ENCODE data around the gene KLHDC9.

- TF ChIP-seq BHLHE40 (IDR thresholded peaks at IDR 0.05; ENCODE audit: low read length) (no peak), KLF10 (CRISPR knock-in tag; IDR thresholded peaks at IDR 0.05) (no peak), ASH1L (IDR thresholded peaks at IDR 0.05; ENCODE audit: borderline replicate concordance, low read depth, partially characterized antibody) (no peak), POLR2A (conservative IDR thresholded peaks at IDR 0.05) (peak; percentile 57; the same call in 1 of the 2 replicates)
These were observed 1.1 kb downstream of the KLHDC9 start for GRCh38 chr1:161099090-161099802.

Data from K562 (cell line).